GM21515 (cell line): ENCODE results near the gene UVRAG.
"Not testable (repeated sequence)": the region's sequence is repeated elsewhere in the genome, so short reads cannot be mapped to it uniquely, and the experiment has no call there.

Source experiments
- ATAC-seq: cut with Tn5 transposase; IDR thresholded peaks from one replicate; pipeline ENCODE4 v1.9.1; 2021; ENCODE audit not compliant: unreplicated experiment

Gene UVRAG

DNA sequence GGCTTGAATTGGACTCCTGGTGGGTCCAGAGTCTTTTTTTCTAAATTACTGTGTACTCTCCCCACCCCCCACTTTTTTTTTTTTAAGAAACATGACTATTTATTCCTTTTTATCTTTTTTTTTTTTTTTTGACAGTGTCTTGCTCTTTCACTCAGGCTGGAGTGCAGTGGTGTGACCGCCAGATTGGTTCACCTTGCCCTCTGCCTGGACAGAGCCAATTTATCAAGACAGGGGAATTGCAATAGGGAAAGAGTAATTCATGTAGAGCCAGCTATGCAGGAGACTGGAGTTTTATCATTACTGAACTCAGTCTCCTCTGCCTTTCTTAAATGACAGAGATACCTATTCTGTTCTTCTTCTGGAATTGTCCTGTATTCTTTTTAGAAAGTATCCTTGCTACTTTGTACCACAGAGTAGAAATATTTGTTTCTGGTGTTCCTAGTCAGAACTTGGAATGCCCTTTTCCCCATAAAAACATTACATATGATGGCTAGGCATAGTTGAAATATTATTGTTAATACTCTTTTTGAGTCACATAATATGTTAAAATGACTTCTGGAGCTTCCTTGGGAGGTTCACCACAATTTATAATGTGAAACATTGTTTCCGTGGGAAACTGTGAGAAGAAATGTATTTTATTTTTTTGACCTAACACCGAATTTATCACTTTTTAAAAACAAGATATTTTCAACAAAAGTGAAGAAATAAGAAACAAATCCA lies 95.6 kb downstream of the UVRAG start:
- ATAC-seq: no peak

DNA sequence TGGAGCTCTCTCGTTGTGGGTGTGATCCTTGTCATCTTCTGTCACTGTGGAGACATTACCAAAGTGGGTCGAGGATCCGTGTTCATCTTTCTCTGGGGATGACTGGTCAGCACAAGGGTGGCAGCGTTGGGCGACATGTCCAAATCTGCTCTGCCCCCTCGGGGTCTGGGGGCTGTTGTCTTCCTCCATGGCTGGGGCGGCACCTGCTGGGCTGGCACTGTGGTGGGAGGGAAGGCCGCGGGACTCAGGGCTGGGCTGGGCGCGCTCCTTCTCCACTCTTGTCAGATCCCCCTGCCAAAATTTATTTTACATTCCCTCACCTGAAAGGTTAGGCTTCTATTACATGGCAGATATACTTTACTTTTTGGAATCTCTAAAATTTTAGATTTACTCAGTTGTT lies 96.4 kb downstream of the UVRAG start:
- ATAC-seq: no peak

DNA sequence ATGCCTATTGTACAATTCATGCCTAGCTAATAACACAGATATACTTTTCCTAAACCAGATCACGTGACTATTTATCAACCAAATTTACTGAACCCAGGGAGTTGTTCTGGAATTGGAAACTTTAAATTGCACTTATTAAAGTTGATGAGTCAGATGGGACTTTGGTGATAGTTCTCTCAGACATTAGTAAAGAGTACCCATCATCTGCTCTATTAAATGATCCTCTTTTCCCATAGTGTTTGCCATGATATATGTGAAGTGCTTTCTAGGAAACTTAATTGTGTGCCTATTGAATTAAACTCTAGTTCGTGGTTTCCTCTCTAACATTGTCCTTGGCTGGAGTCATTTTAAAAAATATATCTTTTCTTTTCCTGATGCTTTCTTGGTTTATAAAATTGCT lies 99.0 kb downstream of the UVRAG start:
- ATAC-seq: no peak

DNA sequence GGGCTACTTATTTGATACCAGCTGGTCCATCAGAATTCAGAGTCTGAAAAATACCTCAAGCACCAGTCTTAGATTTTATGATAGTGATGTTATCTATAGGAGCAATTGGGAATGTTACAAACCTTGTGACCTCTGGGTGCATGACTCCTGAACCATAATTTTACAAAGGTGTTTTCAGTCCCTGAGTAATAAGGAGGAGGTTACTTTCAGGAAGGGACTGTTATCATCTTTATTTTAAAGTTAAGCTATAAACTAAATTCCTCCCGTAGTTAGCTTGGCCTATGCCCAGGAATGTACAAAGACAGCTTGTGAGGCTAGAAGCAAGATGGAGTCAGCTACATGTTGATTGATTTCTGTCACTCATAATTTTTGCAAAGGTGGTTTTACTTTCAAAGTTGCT lies 101.9 kb downstream of the UVRAG start:
- ATAC-seq: no peak

DNA sequence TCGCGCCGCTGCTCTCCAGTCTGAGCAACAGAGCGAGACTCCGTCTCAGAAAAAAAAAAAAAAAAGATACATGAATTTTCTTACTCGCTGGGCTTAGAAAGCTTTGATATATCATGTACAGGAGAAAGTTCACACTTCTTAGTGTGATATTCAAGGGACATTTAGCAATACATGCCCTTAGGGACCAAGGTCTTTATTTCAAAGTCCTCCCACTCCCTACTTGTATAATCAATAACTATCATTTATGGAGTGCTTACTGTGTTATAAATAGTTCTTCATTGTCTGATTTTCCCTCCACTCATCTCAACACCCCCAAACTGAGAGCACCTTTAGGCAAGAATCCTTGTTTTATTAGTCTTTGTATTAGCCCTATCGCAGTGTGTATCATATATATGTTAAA lies 103.3 kb downstream of the UVRAG start:
- no peak for ATAC-seq

DNA sequence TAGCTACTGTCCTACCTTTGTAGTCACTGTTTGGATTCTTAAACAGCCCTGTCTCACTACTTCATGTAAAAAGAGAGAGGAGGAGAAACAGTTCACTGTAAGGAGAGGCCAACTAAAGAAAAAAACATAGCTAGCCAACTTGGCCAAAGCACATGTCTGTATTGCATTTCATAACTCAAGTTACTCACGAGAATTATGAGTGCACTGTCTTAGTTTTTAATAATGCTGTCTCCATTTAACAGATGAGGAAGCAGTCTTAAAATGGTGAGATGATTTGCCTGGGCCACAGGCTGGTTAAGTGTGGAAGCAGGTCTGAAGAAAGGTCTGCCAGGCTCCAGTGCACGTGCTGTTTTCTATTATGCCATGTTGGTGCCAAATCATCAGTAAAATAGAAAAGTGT lies 104.5 kb downstream of the UVRAG start:
- no peak for ATAC-seq

DNA sequence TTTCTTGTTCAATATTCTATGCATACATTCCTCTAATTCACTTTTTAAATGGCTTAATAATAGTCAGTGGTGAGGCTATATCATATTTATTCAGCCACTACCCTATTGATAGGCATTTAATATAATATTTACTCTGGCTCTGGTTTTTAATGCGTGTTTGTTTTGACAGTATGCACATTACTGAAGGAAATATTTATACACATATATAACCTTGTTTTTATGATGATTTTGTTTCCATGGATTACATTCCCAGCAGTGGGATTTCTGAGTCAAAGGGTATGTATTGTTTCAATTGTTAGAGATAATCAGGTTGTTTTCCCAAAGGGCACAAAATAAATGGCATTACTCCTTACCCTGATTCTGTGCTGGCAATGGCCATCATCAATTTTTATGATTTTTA lies 105.8 kb downstream of the UVRAG start:
- no peak for ATAC-seq

DNA sequence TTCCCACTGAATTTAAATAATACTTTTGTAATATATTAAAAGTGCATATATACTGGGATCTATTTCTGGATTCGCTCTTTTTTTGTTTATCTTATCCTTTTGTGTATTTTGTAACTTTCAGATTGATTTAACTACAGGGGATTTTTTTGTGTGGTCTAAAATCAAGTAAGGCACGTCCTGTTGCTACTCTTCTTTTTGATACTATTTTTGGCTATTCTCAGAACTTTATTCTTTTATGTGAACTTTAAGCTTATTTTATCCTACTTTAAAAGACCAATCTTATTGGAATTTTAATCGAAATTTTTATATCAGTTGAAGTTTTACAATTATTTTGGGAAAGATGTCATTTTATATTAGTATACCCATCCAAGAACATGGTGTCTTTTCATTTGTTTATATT lies 106.8 kb downstream of the UVRAG start:
- ATAC-seq: no peak

DNA sequence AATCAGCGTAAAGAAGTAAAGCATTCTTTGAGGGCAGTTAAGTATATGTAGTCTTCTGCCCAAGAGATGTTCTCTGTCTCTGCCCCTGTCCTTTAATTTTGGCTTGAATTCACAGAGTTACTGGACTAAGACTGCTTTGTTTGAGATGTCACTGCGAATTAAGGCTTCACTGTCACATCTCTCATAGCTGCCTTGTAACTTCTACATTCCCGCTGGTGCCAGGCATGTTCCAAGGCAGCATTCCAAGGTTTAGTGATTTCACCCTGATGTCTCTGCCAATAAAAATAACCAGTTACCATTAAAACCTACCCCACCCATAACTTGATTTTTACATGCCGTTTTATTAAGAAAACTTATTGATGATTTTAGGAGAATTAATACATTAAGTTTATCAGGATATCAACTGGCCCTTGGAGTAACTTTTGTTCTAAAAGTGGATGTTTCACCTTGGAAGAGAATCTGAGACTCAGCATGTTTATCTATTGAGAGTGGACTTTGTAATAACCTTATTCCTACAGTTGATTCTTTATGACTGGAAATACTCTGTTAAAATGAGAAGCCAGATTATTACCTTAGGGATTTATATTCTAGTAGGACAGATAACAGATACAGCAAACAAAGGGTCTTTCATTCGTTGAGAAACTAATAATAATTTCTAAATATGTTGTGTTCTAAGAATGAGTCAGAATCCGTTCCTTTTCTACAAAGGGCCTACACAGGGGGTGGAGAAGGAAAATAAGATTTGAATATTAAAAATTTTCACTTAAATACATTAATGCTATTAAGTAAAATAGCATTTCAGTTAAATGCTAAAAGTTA lies 110.2 kb downstream of the UVRAG start:
- no peak for ATAC-seq

DNA sequence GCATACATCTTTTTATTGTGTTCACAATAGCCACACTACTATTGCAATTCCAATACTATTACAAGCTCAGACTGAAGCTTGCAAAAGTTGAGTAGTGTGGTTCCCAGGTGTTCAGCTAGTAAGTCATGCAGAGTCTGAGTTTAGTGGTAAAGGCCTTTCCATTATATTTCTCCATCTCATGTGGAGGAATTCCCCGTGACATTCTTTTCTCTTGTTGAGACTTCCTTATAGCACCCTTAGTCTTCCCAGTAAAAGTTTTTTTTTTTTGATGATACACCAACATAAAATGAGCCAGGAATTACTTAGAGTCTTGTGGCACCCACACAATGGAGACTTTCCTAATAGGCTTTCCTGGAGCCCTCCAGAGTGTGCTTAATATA lies 110.8 kb downstream of the UVRAG start:
- no peak for ATAC-seq

DNA sequence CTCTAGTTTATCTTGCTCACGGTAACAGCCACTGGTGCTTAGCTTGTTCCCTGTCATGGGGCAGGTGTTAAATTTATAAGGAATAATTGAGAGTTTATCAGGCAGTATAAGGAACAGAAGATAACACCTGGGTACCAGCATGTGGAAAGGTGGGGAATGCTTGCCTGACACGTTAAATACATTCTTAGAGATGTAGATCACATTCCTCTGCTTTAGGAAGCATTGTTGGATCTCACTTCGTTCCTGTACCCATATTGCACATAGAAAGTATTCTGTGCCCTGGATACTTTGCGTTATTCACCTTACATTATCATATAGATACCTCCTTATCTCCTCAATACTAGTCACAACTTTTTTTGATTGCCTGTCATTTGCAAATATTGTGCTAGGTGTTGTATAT lies 114.7 kb downstream of the UVRAG start:
- no peak for ATAC-seq

DNA sequence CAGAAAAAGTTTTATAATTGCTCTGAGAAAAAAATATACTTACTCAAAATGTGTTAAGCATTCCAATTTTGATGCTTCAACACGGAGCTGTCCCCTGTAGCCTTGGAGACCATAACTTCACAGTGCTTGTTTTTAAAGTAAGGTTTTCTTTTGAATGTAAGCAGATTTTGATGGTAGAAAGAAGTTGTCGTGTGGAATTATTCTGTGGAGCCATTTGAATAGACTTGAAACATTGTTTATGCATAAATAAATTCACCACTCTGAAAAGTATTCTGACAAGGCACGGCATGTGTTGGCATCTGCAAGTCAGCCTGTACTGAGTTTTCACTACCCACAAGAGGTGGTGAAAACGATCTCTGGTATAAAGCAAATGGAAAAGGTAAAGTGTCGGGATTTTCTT lies 115.5 kb downstream of the UVRAG start:
- no peak for ATAC-seq

DNA sequence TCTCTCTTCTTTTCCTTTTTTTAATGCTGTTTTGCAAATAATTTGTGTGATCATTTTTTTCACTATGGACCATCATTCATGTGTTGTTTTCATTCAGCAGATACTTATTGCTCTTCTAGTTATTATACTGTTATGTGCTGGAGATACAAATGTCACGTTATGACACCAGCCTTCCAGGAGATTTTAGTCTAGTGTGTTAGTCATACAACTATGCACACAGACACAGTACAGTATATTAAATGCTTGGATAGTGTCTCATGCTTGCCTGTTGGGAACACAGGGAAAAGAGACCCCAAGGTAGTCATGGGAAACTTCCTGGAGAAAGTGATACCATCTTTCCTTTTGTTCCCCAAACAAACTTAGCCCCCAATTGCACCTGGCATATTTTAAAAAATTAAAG lies 116.1 kb downstream of the UVRAG start:
- ATAC-seq: no peak

DNA sequence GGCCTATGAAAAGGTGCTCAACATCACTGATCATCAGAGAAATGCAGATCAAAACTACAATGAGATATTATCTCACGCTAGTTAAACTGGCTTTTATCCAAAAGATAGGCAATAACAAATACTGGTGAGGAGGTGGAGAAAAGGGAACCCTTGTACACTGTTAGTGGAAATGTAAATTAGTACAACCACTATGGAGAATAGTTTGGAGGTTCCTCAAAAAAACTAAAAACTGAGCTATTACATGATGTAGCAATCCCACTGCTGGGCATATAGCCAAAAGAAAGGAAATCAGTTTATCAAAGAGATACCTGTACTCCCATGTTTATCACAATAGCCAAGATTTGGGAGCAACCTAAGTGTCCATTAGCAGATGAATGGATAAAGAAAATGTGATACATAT lies 118.7 kb downstream of the UVRAG start:
- ATAC-seq: not testable (repeated sequence)

DNA sequence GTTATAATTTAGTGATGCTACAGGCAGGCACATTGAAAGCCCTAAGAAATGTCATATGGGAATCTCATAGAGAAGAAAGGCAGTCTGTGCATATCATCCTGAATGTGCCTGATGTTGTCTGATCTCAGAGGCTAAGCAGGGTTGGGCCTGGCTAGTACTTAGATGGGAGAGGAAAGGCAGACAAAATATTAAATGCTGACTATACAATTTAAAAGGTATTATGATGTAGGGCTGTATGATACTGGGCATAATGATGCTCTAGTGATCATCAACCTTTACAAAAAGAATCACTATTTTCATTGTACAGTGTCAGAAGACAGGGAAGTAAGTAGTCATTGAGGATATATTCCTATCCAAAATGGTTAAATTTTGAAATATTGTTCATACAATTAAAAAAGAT lies 119.8 kb downstream of the UVRAG start:
- no peak for ATAC-seq

DNA sequence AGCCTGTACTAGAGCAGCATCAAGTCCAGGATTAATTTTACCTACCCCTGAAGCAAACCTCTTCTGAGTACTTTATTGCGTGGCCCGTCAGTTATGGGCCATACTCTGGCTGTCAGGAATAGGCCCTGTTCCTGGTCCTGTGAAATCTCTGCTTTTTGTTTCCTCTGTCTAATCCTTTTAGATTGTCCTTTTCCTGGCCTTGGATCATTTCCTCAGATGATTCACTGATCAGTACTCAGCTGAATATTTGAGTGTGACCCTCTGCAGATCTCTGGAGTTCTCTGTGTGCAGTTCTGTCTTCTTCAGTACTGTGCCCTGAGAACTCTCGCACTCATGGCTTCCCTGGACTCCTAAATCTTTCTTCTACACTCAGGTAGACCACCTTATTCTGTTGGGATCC lies 123.5 kb downstream of the UVRAG start:
- no peak for ATAC-seq

DNA sequence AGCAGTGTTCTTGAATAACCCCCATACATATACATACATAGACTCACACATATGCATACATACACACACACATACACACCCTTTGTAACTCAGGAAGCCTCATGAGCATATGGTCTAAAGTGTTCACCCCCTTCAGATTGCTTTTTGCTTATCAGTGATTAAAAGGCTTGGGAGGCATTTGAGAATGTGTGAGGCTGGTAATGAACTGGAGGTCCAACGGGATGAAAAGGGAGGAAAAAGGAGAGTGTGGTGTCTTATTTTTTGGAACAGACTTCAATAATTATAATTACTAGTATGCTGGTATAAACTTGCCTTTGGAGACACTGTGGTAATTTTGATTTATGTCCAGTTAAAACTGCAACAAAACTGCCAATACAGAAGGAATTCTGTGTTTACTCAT lies 124.5 kb downstream of the UVRAG start:
- no peak for ATAC-seq

DNA sequence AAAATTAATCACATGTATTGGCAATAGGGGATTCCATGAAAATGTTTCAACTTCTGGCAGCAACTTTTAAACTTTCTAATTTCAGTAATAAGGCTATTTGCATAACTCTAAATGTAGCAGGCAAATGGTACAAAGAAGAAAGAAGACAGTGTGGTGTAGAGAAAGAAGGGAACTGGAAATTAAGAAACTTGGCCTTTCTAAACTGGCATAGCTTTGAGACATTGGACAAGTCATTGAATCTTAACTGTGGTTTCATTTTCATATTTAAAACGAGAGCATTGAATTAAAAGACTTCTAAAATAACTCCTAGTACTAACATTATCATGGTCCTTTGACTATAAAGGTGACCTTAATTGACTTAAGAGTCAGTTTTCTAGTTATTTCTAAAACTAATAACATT lies 125.0 kb downstream of the UVRAG start:
- ATAC-seq: no peak

DNA sequence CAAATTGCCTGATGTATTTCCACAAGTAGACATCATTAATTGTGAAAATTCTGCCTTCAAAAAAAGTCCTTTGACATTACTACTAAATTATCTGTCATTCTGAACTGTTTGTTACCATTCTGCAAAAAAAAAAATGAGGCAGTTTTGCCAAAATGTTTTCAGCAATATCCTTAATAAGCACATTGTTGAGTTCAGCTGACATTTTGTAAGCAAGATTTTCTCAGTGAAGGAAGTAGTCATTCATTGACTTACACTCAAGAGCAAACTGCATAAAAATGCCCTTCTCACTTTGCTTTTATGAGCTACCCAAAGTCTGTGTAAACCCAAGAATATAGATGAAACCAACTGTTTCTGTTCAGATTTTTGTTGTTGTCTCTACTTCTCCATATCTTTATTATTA lies 125.9 kb downstream of the UVRAG start:
- no peak for ATAC-seq

DNA sequence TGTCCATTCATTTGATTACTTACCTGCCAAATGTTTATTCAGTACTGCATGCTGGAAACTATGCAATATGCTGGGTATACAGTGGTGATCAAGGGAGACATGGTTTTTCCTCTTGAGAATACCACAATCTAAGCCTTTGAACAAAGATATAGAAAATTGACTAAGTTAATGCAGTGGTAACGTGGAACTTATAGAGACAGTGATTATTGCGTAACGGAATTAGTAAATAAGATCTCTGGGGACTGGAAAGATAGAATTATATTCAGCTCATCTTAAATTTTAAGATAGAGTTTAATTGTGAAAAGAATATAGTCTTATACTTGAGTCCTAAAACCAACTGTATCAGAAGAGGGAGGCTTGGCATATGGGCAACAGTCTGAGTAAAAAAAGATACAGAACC lies 129.5 kb downstream of the UVRAG start:
- no peak for ATAC-seq

DNA sequence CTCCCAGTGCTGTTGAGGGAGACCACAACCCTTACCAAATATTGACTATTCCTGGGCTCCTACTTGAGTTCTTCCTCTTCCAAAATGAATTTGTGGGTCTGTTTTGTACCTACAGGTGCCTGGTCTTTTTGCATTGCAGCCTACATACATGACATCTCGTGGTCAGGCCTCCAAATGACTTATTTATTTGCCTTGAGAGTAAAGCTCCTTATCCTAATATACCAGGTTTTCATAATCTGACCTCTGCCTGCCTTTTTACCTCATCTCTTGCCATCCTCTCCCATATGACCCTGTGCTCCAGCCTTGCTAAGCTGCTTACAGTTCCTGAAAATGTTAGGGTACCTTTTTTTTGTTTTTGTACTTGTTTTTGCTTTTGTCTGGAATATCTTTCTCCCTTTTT lies 130.4 kb downstream of the UVRAG start:
- no peak for ATAC-seq

DNA sequence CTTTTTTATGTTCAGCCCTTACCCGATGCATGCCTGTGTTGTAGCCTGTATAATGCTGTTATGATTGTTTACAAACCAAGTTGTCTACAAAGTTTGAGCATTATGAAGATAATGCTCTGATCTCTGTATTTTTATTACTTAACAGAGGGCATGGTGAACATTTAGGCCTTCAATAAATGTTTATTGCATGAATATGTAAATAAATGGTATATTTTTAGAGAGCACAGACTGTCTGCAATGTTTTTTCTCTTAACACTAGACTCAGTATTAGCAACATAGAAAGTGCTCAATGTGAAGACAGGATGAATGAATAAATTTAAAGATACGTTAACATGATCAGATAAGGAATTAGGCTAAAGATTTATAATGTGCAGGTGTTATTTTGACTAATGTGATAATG lies 130.9 kb downstream of the UVRAG start:
- ATAC-seq: no peak
